GM18505 (cell line): ENCODE measurements around the gene RND1.

ENCODE experiments used
- ATAC-seq: cut with Tn5 transposase; IDR thresholded peaks from one replicate; pipeline ENCODE4 v1.9.1; 2021; ENCODE audit not compliant: unreplicated experiment
- POLR2A ChIP-seq: IDR thresholded peaks from 4 replicates; pipeline ENCODE4 v1.6.1; 2011; ENCODE audit warnings: borderline replicate concordance; ENCODE audit not compliant: insufficient read depth, insufficient read length; ENCODE audit errors: extremely low read depth

Gene RND1

GRCh38 chr12:48827513-48828096 is 38.1 kb downstream of the RND1 start:
- ATAC-seq: no peak
- TF ChIP-seq POLR2A: no peak

DNA sequence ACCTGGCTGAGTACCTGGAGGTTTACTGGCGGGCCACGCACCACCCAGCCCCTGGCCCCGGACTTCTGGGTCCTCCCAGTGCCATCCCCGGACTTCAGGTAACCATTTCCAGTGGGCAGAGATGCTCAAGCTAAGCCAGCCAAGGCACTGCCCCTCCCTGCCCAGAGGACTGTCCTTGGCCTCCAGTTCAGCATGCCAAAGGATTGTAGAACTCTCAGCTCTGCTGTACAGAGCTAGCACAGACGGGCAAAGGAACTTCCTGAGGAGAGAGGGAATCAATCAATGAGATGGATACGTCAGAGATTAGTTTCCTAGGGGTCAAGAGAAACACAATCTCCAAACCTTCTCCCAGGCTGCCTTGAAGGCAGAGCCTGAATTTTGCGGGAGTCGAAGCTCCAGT is 38.6 kb downstream of the RND1 start:
- TF ChIP-seq POLR2A: no peak
- ATAC-seq: no peak

- ATAC-seq: no peak
- TF ChIP-seq POLR2A: no peak
These were observed 39.3 kb downstream of the RND1 start for GRCh38 chr12:48826209-48826855.

DNA sequence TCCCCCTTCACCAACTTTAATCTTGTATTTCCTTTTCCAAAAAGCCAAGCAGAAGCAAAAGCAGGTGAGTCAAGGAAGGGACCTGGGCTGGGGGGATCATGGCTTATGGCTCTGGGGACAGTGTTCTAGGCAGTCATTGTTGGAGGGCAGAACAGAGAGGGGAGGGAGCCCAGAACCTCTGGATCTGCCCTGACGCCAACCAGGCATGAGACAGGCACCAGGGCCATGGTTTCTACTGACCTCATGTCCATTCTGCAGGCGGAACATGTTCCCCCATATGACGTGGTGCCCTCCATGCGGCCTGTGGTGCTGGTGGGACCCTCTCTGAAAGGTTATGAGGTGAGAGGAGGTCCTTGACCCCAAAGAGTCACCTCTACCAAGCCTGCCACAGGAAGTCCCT is 40.8 kb downstream of the RND1 start:
- ATAC-seq: no peak
- no peak for TF ChIP-seq POLR2A

DNA sequence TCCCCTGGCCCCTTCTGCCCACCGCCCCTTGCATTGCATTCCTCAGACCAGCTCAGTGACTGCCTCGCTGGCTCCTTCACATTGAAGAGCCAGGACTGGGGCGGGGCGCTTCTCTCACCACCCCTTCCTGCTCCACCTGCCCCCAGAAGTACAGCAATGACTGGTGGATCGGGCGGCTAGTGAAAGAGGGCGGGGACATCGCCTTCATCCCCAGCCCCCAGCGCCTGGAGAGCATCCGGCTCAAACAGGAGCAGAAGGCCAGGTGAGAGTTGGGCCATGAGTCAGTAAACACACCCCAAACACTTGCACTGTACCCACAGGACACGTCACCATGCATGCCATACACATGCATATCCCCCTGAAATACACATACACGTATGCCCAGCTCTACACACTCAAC is 41.6 kb downstream of the RND1 start:
- TF ChIP-seq POLR2A: no peak
- ATAC-seq: no peak

DNA sequence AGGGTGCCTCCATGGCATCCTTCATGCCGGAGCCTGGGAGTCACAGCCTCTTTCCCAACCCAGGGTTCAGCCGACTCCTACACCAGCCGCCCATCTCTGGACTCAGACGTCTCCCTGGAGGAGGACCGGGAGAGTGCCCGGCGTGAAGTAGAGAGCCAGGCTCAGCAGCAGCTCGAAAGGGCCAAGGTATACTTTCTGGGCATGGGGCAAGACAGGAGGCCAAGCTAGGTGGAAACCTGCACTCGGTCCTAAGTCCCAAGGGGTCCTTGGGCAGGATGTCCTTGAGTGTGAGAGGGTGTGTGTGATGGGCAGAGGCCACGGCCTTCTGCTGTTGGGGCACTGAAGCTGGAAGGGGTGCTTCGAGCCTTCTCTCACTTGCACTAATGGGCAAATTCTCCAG is 42.4 kb downstream of the RND1 start:
- TF ChIP-seq POLR2A: no peak

GRCh38 chr12:48822711-48823110 is 43.0 kb downstream of the RND1 start:
- no peak for ATAC-seq
- TF ChIP-seq POLR2A: no peak

More for the DNA sequence above, 42.4 kb downstream of the RND1 start:
- no peak for ATAC-seq

GRCh38 chr12:48822139-48822538 is 43.5 kb downstream of the RND1 start:
- no peak for TF ChIP-seq POLR2A
- ATAC-seq: no peak

GRCh38 chr12:48819986-48820725 is 45.5 kb downstream of the RND1 start:
- ATAC-seq: no peak
- TF ChIP-seq POLR2A: no peak

GRCh38 chr12:48818831-48819590 is 46.7 kb downstream of the RND1 start:
- no peak for ATAC-seq
- TF ChIP-seq POLR2A: no peak

DNA sequence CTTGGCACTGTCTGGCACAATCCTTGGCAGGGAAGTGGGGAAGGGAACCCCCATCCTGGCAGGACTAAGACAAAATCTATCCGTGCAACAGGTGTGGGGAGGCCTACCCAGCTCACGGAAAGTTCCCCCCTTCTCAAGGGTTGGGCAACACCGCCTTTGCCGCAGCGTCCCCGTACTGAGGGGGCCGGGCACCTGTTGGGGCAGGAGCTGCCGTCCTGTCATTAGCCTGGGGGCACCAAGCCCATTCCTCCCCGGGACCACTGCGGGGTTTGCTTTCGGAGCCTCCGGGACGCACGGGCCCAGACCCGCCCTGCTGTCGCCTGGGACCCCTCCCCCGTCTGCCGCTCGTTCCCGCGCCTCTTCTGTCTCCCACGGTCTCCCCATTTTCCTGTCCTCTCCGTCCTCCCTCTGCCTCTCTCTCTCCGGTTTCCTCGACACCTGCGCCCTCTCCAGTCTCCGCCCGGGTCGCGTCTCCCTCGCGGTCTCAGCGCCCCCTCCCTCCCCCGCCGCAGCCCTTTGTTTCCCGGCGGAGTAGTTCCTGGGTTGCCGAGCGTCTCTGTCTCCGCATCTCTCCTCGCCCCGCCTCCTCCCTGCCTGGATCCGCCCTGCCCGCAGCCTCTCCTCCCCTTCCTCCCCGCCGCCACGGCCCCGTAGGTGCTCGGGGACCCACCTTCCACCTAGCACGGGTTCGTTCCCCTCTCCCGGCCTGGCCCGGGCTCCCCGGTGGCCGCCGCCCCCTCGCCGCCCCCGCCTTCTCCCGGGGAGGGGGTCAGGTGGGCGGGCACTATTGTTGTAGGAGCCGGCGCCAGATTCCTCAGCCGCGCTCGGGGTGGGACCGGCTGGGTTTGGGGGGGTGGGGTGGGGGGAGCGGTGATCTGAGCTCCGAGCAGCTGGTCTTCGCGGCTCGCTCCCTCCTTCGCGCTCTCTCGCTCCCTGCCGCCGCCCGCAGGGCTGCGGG is 47.5 kb downstream of the RND1 start, which contains the start of gene CACNB3:
CACNB3 (plus strand) TSS at position 624 of the 958 bp plus-strand sequence. CDS start 434 bp downstream, outside the sequence.
- no peak for ATAC-seq
- no peak for TF ChIP-seq POLR2A

- no peak for TF ChIP-seq POLR2A
- no peak for ATAC-seq
These were observed 49.4 kb downstream of the RND1 start for GRCh38 chr12:48816143-48816854.
